Stimulated activated CD8-positive, alpha-beta memory T cell treated with anti-CD3 and anti-CD28 coated beads, Interleukin-2, amount 100 ng/mL, for 1 hour (primary cell): ENCODE data around the gene SORBS2.
"Not testable (repeated sequence)": the region's sequence is repeated elsewhere in the genome, so short reads cannot be mapped to it uniquely, and the experiment has no call there.

Experiments used
- DNase-seq, 2 donors: peaks; one replicate each; pipeline ENCODE4 v3.0.0-alpha.2; 2020; ENCODE audit warnings: low read depth in 2 of 2

Gene SORBS2

GRCh38 chr4:185712350-185713024 is 99.5 kb downstream of the SORBS2 start:
- DNase-seq, result no peak

DNA sequence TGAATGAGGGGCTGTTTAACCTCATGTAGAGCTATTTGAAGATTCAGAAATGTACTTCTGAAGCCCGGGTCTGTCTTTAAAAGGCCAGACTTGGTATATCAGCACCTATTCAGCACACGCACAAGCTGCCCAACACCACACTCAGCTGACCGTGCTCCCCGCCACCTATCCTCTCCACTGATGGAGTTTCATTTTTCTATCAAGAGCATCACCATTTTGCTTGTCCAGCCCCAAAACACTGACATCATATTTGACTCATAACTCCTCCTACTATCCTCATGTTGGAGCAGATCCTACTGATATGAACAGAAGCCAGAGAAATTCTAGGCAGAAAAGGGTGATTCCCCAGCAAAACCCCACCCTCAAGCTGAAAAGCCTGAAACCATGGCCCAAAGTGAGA is 100.3 kb downstream of the SORBS2 start:
- no peak for DNase-seq

- DNase-seq, result no peak
Observed at GRCh38 chr4:185710487-185710995, 101.5 kb downstream of the SORBS2 start.

DNA sequence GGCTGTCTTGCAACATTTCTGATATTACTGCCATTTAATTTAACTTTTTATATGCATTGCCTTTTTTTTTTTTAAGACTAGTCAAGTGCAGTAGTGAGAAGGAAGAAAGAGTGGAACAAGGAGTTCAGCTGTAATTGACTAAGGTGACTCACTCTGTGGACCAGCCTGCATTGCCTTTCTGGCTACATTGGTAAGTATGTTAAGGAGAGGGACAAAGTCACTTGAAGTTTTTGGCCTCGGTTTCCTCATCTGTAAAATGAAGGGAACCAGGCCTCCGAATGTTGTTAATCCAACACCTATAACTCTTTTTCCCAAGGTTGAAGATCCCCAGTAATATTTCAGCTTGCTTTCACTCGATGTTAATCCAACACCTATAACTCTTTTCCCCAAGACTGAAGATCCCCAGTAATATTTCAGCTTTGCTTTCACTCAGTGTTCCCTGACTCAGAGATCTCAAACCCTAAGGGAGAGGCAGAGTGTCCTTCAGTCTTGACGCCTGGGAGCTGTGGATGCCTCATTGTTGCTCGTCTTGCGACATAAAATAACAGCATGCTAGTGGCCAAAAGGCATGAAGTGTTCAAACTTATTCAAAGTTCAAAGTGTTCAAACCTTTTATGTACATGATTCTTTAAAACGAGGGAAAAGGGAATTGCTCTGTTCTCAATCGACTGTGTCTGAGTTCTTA is 102.0 kb downstream of the SORBS2 start:
- DNase-seq, result no peak

DNA sequence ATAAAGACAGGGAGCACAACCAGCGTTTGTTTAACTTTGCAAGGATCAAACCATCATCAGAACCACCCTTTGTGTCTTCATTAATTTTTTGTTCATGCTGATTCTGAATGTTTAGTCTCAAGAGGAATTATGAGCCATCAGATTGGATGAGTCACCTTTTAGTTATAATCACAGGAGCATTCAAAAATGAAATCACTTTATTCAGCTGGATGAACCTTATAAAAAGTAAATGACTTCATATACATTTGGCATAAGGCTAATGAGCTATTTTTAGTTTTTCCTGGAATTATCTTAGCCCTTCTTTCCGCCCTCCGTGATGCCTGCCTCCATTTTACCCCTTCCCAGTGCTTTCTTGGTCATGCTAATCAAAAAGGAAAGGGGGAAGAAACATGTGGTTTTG is 103.6 kb downstream of the SORBS2 start:
- DNase-seq, result no peak

DNA sequence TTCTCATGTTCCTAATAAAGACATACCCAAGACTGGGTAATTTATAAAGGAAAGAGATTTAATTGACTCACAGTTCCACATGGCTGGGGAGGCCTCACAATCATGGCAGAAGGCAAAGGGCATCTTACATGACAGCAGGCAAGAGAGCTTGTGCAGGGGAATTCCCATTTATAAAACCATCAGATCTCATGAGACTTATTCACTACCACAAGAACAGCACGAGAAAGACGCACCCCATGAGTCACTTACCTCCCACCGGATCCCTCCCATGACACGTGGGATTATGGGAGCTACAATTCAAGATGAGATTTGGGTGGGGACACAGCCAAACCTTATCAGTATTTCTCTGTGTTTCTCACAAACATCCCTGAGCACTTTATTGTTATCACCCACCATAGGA is 104.4 kb downstream of the SORBS2 start:
- DNase-seq, result not testable (repeated sequence)

DNA sequence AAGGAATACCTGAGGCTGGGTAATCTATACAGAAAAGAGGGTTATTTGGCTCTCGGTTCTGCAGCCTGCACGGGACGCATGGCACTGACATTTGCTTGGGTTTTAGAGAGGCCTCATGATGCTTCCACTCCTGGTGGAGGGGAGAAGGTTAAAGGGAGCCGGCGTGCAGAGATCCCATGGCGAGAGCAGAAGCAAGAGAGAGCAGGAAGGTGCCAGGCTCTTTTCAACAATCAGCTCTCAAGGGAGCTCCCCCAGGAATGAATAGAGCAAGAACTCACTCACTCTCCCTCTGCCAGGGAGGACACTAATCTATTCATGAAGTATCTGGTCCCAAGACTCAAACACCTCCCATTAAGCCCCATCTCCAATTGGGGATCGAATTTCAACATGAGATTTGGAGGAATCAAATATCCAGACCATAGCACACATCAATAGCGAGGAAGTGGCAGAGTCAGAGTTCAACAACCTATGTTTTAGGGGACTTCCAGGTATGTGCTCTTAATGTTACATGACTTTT is 109.8 kb downstream of the SORBS2 start:
- DNase-seq, result no peak

GRCh38 chr4:185700630-185701029 is 111.4 kb downstream of the SORBS2 start:
- DNase-seq, result no peak

DNA sequence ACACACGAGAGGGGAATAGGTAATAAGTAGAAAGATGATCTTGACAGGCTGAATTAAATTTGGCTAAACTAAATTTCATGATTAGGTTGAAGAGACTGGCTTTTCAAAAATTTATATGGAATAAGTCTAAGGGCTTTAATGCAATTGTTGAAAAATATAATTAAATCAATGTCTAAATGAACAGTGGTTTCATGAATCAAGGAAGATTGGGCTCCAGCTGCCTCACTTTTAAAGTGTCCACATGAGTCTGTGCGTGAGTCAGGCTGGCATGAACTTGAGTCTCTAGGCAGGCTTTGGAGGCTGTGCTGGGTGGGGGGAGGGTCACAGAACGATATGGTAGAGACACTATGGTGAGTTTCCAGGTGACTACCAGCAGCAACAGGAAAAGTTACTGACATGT is 111.9 kb downstream of the SORBS2 start:
- no peak for DNase-seq

GRCh38 chr4:185697488-185697887 is 114.5 kb downstream of the SORBS2 start:
- DNase-seq, result no peak

DNA sequence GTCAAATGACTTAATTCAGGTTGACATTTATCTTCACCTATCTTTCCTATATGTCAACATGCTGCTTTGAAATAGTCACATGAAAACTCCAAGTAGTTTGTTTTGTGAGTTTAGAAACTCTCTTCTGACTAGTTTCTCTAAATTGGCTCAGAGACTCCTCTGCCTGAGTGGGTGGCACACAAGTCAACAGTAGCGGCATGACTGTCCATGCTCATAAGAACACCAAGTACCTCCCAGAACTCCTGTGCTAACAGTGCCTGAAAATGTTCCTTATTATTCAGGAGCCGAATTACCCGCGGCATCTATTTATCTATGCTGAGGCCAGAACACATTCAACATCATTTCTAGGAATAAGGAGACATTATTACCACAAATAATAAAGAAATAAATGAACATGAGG is 116.3 kb downstream of the SORBS2 start:
- DNase-seq, result no peak

GRCh38 chr4:185693548-185694215 is 118.3 kb downstream of the SORBS2 start:
- no peak for DNase-seq

GRCh38 chr4:185689407-185689806 is 122.6 kb downstream of the SORBS2 start:
- no peak for DNase-seq

DNA sequence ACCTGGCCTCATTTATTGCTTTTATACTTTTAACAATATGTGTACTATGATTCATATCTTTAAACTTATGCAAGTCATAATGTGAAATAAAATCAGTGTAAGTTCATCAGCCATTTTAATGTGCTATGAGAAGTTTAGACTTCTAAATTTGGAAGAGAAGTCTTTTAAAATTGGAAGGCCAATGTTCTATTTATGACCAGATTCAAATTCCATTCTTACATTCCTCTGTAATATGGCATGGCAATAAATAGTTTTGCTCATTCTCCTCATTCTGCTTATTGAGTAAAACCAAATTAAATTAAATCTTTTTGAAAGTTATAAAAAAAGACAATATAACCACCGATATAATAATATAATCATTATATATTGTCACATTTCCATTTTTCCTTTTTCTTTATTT is 126.2 kb downstream of the SORBS2 start:
- no peak for DNase-seq

GRCh38 chr4:185683896-185684295 is 128.1 kb downstream of the SORBS2 start:
- DNase-seq, result no peak

DNA sequence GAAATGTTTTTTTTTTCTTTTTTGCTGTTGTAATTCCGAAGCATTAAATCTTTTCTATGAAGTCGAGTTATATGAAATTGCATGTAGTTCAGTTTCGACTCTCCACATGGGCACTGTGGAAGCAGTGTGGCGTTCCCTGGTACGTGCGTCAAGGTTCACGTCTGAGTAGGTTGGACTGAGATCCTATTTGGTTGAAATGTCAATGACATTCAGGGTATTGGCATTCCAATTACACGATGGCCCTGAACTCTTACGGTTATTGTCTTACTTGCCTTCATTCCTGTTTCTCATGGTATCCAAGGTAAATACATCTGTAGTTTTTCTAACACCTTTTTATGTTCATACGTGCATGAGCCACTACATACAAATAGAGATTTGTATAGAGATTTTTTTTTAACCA is 128.8 kb downstream of the SORBS2 start:
- DNase-seq, result no peak

DNA sequence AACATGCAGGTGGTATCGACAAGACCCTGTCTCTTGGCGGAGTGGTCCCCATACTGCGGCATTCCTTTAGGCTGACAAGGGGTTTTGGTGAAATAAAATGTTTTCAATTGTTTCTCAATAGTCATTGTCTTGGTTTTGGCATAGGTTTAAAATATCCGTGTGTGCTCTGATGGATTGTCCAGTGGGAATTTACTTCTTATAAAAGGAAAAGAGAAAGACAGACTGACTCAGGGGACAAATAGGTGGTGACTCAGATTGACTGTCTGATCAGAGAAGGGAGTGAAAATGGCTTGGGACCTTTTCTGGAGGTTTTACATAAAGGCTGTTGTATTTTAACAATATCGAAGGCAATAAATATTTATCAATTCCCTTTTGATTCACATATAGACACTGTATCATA is 129.8 kb downstream of the SORBS2 start:
- no peak for DNase-seq

- no peak for DNase-seq
Observed at GRCh38 chr4:185681604-185682003, 130.4 kb downstream of the SORBS2 start.

GRCh38 chr4:185680617-185681016 is 131.4 kb downstream of the SORBS2 start:
- DNase-seq, result no peak

- no peak for DNase-seq
Observed at GRCh38 chr4:185679523-185679922, 132.5 kb downstream of the SORBS2 start.

DNA sequence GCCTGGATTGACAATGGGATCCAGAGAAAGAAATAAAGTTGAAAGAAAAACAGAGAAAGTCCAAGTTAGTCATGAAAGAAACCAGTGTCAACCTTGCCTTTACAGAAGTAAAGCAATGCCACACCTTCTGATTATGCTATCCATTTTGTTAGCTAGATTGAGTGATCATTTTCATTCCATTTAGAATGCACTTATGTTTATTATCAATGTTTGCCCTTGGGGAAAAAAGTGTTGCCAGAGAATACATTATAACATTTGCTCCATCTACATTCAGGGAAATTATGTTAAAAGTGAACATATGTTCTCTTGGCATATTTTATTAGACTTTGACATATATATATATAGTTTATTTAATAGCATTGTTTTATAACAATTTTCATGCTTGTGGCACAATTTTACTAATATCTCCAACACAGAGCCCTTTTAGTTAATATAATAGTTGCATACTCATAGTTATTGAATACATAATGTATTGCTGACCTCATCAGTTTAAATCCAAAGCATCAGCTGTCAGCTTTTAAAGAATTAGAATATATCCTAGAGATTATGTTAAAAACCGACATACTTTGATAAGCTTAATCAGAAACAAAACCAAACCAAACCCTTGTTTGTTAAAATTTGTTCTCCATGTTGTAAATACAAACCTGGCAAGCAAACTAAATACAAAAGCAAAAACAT is 134.2 kb downstream of the SORBS2 start:
- no peak for DNase-seq

GRCh38 chr4:185672618-185673017 is 139.4 kb downstream of the SORBS2 start:
- no peak for DNase-seq
